ENCODE measurements around the gene RAMP2. TPM values are rescaled to one million over a fixed set of nuclear protein-coding genes. Genes with fewer than 3 reads are reported as not detected.

Gene RAMP2
- total RNA-seq, 2 experiments from 2014 or later = not detected

DNA sequence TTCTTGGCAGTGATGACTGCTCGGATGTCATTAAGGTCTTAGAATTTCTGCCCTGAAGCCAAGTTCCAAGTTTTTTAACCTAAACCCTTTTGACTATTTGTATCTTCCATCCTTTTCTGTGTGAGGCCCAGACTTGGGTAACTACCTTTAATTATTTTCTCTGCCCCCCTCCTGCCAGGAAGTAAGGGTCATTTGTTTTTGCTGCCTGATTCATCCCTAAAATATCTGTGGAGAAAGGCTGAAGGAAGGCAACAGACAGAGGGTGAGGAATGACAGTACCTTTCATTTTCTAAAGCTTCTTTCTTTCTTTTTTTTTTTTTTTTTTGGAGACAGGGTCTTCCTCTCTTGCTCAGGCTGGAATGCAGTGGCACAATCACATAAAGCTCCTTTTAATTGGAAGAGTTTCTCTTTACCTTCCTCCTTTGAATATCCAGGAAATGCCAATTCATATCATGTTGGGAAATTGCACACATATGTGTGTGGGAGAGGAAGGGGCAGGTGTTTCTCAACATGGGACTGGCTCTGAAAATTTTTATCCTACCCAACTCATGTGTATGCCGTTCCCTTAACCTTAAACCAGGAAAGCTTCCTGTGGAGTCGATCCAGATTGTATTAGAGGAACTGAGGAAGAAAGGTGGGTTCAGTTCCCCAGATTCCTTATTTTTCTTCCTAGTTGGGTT is 13.2 kb downstream of the RAMP2 start:
- H3K36me3 ChIP-seq (ENCODE audit: insufficient read depth, low read length) = peaks cover 38% of the 10 kb centered on the region

DNA sequence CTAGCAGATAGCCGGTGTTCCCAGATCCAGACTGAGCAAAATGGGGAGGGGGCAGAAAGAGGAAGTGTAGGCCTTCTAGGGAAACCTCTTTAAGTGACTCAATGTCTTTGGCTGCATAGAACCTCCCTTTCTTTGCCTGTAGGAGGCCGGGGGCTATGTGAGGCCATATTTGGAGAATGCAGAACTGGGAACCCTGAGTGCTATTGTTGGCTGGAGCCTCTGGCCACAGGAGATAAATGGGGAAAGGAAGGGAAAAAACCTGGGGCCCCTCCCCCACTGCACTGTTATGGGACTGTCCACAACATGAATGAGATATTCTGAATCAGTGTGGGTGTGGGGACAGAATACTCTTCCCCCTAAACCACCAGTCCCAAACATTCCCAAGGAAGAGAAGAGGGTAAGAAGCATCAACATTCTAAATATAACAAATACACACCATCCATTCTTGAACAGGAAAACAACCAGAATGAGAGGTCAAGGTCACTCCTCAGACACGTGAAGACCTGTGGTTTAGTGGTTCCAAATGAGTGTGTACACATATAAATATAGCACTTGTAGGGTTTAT is 14.6 kb downstream of the RAMP2 start:
- H3K79me2 ChIP-seq (ENCODE audit: insufficient read depth, low read depth, low read length) = peaks cover 12% of the 10 kb centered on the region; the same call in 1 of the 2 replicates
- CTCF ChIA-PET (ENCODE audit: unreplicated experiment) = no interaction called here
- no peak overlapping the region for H3K27ac ChIP-seq (ENCODE audit: low read depth, low read length, poor library complexity, severe bottlenecking)
- H3K9me3 ChIP-seq (ENCODE audit: low read length) = no peaks in the 10 kb centered on the region
- H3K9me2 ChIP-seq (ENCODE audit: insufficient read depth, low read length) = no peaks in the 10 kb centered on the region
- no peaks in the 10 kb centered on the region for H4K20me1 ChIP-seq (ENCODE audit: insufficient read depth, low read length)
- H3K4me1 ChIP-seq (ENCODE audit: insufficient read depth, low read length, poor library complexity, severe bottlenecking) = peaks cover 7% of the 10 kb centered on the region
- POLR2A ChIA-PET = no interaction called here
- H2AFZ ChIP-seq (ENCODE audit: low read length) = no peak overlapping the region
- H3K36me3 ChIP-seq (ENCODE audit: insufficient read depth, low read length) = peaks cover 43% of the 10 kb centered on the region
- no peak overlapping the region for H3K4me3 ChIP-seq (ENCODE audit: low read depth, low read length, poor library complexity, severe bottlenecking)
- TF ChIP-seq EZH2phosphoT487 (IDR thresholded peaks at IDR 0.05; ENCODE audit: borderline replicate concordance, low read depth, low read length) = no peak
- TF ChIP-seq, protein P1, sequence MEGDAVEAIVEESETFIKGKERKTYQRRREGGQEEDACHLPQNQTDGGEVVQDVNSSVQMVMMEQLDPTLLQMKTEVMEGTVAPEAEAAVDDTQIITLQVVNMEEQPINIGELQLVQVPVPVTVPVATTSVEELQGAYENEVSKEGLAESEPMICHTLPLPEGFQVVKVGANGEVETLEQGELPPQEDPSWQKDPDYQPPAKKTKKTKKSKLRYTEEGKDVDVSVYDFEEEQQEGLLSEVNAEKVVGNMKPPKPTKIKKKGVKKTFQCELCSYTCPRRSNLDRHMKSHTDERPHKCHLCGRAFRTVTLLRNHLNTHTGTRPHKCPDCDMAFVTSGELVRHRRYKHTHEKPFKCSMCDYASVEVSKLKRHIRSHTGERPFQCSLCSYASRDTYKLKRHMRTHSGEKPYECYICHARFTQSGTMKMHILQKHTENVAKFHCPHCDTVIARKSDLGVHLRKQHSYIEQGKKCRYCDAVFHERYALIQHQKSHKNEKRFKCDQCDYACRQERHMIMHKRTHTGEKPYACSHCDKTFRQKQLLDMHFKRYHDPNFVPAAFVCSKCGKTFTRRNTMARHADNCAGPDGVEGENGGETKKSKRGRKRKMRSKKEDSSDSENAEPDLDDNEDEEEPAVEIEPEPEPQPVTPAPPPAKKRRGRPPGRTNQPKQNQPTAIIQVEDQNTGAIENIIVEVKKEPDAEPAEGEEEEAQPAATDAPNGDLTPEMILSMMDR (conservative IDR thresholded peaks at IDR 0.05; ENCODE audit: low read length) = no peak
- BruUV-seq (replicated peaks) = no TSS peak
- no peak for DNase-seq (ENCODE audit: low spot score)
- intact Hi-C loops (cut with micrococcal nuclease; ENCODE audit: unreplicated experiment) = no loop called here
- no peak overlapping the region for H3K4me2 ChIP-seq (ENCODE audit: low read length)

More for the DNA sequence above, 13.2 kb downstream of the RAMP2 start:
- H3K4me3 ChIP-seq (ENCODE audit: low read depth, low read length, poor library complexity, severe bottlenecking) = peak overlapping the region; percentile 88
- peaks cover 12% of the 10 kb centered on the region; the same call in 1 of the 2 replicates for H3K79me2 ChIP-seq (ENCODE audit: insufficient read depth, low read depth, low read length)
- H2AFZ ChIP-seq (ENCODE audit: low read length) = peak overlapping the region; percentile 61; the same call in 1 of the 2 replicates
- ChIA-PET POLR2A (interaction anchor here (0.6 to 1.3 kb wide), 7 partner anchors 12 to 190 kb away, joined by 3 to 6 read pairs (median 3); partner anchors contain the start of gene RETREG3), CTCF (ENCODE audit: unreplicated experiment) (interaction anchor here (0.5 kb wide), 1 partner anchor 32 kb away, joined by 3 read pairs; no protein-coding TSS in a partner anchor)
- H3K9me3 ChIP-seq (ENCODE audit: low read length) = no peaks in the 10 kb centered on the region
- H3K27ac ChIP-seq (ENCODE audit: low read depth, low read length, poor library complexity, severe bottlenecking) = peak overlapping the region; percentile 42
- peak overlapping the region; percentile 88 for H3K4me2 ChIP-seq (ENCODE audit: low read length)
- TF ChIP-seq EZH2phosphoT487 (IDR thresholded peaks at IDR 0.05; ENCODE audit: borderline replicate concordance, low read depth, low read length) = no peak
- TF ChIP-seq, protein P1 (conservative IDR thresholded peaks at IDR 0.05; ENCODE audit: low read length) = no peak
- no peaks in the 10 kb centered on the region for H3K9me2 ChIP-seq (ENCODE audit: insufficient read depth, low read length)
- intact Hi-C loops (cut with micrococcal nuclease; ENCODE audit: unreplicated experiment) = no loop called here
- BruUV-seq (replicated peaks) = TSS peak; percentile 84
- no peak for DNase-seq (ENCODE audit: low spot score)
- H3K4me1 ChIP-seq (ENCODE audit: insufficient read depth, low read length, poor library complexity, severe bottlenecking) = peaks cover 7% of the 10 kb centered on the region
- H4K20me1 ChIP-seq (ENCODE audit: insufficient read depth, low read length) = no peaks in the 10 kb centered on the region

DNA sequence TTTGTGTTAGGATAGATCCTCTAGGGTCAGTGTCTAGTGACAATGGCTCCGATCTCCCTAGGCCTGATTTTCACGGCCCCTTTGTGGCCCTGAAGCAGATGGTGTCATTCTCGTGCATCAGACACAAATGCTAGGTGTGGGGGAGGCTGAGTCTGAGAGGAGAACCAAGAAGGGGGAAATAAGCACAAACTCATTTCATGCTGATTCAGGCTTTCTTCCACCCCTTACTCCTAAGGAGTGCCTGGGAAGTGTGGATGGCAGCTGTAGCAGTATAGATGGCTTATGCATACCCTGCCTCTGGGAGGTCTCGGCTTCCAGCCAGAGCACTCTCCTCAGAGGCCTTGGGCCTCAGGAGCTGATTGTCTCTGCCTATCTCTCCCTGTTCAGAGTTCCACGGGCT is 17.5 kb downstream of the RAMP2 start:
- DNase-seq (ENCODE audit: low spot score) = no peak
- no peak overlapping the region for H2AFZ ChIP-seq (ENCODE audit: low read length)
- no peaks in the 10 kb centered on the region for H4K20me1 ChIP-seq (ENCODE audit: insufficient read depth, low read length)
- ChIA-PET CTCF (ENCODE audit: unreplicated experiment) (no interaction called here), POLR2A (interaction anchor here (0.6 kb wide), 1 partner anchor 24 kb away, joined by 3 read pairs; no protein-coding TSS in a partner anchor)
- H3K27ac ChIP-seq (ENCODE audit: low read depth, low read length, poor library complexity, severe bottlenecking) = no peak overlapping the region
- H3K4me3 ChIP-seq (ENCODE audit: low read depth, low read length, poor library complexity, severe bottlenecking) = no peak overlapping the region
- H3K9me3 ChIP-seq (ENCODE audit: low read length) = no peaks in the 10 kb centered on the region
- no peak overlapping the region for H3K4me2 ChIP-seq (ENCODE audit: low read length)
- H3K9me2 ChIP-seq (ENCODE audit: insufficient read depth, low read length) = no peaks in the 10 kb centered on the region
- H3K36me3 ChIP-seq (ENCODE audit: insufficient read depth, low read length) = peaks cover 43% of the 10 kb centered on the region
- intact Hi-C loops (cut with micrococcal nuclease; ENCODE audit: unreplicated experiment) = no loop called here
- no peak for TF ChIP-seq EZH2phosphoT487 (IDR thresholded peaks at IDR 0.05; ENCODE audit: borderline replicate concordance, low read depth, low read length)
- TF ChIP-seq, protein P1 (conservative IDR thresholded peaks at IDR 0.05; ENCODE audit: low read length) = no peak
- BruUV-seq (replicated peaks) = no TSS peak
- H3K4me1 ChIP-seq (ENCODE audit: insufficient read depth, low read length, poor library complexity, severe bottlenecking) = peaks cover 7% of the 10 kb centered on the region
- H3K79me2 ChIP-seq (ENCODE audit: insufficient read depth, low read depth, low read length) = peaks cover 10% of the 10 kb centered on the region; the same call in 1 of the 2 replicates

Data from OCI-LY7 (cell line).